ACC112 (cell line): ENCODE results near the gene CNDP1.
A peak's percentile ranks its signal among the peaks of the same experiment; 100 is the strongest.

Experiments
- H2AFZ ChIP-seq: fragments of 200-600 bp; sonication (generic); one replicate; pipeline ENCODE4 v1.6.0; 2017; ENCODE audit warnings: antibody characterized with exemption, low read length; ENCODE audit not compliant: unreplicated experiment
- H3K27ac ChIP-seq: fragments of 200-600 bp; sonication (generic); 2 replicates; pipeline ENCODE4 v1.5.1; 2014; ENCODE audit warnings: low read depth, mild to moderate bottlenecking, antibody characterized with exemption, low read length, moderate library complexity
- H3K27me3 ChIP-seq: fragments of 200-600 bp; sonication (generic); 2 replicates; pipeline ENCODE4 v1.6.1; 2014; ENCODE audit warnings: mild to moderate bottlenecking, antibody characterized with exemption, low read length, moderate library complexity, mixed read lengths; ENCODE audit not compliant: insufficient read depth
- H3K36me3 ChIP-seq: fragments of 200-600 bp; sonication (generic); 2 replicates; pipeline ENCODE4 v1.6.1; 2016; ENCODE audit warnings: mild to moderate bottlenecking, antibody characterized with exemption, low read length, moderate library complexity, mixed read lengths; ENCODE audit not compliant: insufficient read depth
- H3K4me1 ChIP-seq: fragments of 200-600 bp; sonication (generic); one replicate; pipeline ENCODE4 v1.6.1; 2016; ENCODE audit warnings: low read length, mixed read lengths; ENCODE audit not compliant: insufficient read depth, unreplicated experiment, control insufficient read depth
- H3K4me3 ChIP-seq: fragments of 200-600 bp; sonication (generic); 2 replicates; pipeline ENCODE4 v1.5.1; 2014; ENCODE audit warnings: mild to moderate bottlenecking, low read depth, low read length
- H3K79me2 ChIP-seq: fragments of 200-600 bp; sonication (generic); one replicate; pipeline ENCODE4 v1.6.0; 2016; ENCODE audit warnings: low read length; ENCODE audit not compliant: control insufficient read depth, unreplicated experiment, insufficient read depth

The CNDP1 gene

GRCh38 chr18:74546751-74547530, 12.6 kb downstream of the CNDP1 start:
- Histone ChIP-seq H3K36me3 (no peaks in the 10 kb centered on the region), H2AFZ (peak overlapping the region; percentile 68), H3K27me3 (no peaks in the 10 kb centered on the region), H3K79me2 (no peaks in the 10 kb centered on the region), H3K4me1 (peaks cover 14% of the 10 kb centered on the region), H3K27ac (peak overlapping the region; percentile 25; the same call in 1 of the 2 replicates), H3K4me3 (peak overlapping the region; percentile 35; the same call in 1 of the 2 replicates)

GRCh38 chr18:74547860-74548259, 13.6 kb downstream of the CNDP1 start:
- Histone ChIP-seq H3K4me3 (no peak overlapping the region), H3K36me3 (no peaks in the 10 kb centered on the region), H3K79me2 (no peaks in the 10 kb centered on the region), H3K27me3 (peaks cover 6% of the 10 kb centered on the region), H3K27ac (no peak overlapping the region), H3K4me1 (peaks cover 14% of the 10 kb centered on the region), H2AFZ (no peak overlapping the region)

GRCh38 chr18:74549591-74550104, 15.3 kb downstream of the CNDP1 start:
- H3K4me3 ChIP-seq = no peak overlapping the region
- H3K27ac ChIP-seq = no peak overlapping the region
- H3K79me2 ChIP-seq = no peaks in the 10 kb centered on the region
- H2AFZ ChIP-seq = no peak overlapping the region
- peaks cover 24% of the 10 kb centered on the region for H3K27me3 ChIP-seq
- no peaks in the 10 kb centered on the region for H3K36me3 ChIP-seq
- H3K4me1 ChIP-seq = peaks cover 14% of the 10 kb centered on the region

- H3K4me1 ChIP-seq = peaks cover 14% of the 10 kb centered on the region
- no peak overlapping the region for H3K27ac ChIP-seq
- H2AFZ ChIP-seq = no peak overlapping the region
- no peak overlapping the region for H3K4me3 ChIP-seq
- peaks cover 37% of the 10 kb centered on the region for H3K27me3 ChIP-seq
- no peaks in the 10 kb centered on the region for H3K79me2 ChIP-seq
- H3K36me3 ChIP-seq = no peaks in the 10 kb centered on the region
These were observed 16.6 kb downstream of the CNDP1 start for GRCh38 chr18:74550886-74551285.

GRCh38 chr18:74551452-74551851, 17.2 kb downstream of the CNDP1 start:
- Histone ChIP-seq H3K27ac (no peak overlapping the region), H3K27me3 (peaks cover 42% of the 10 kb centered on the region), H3K36me3 (no peaks in the 10 kb centered on the region), H2AFZ (no peak overlapping the region), H3K4me3 (no peak overlapping the region), H3K4me1 (peaks cover 12% of the 10 kb centered on the region), H3K79me2 (no peaks in the 10 kb centered on the region)

GRCh38 chr18:74551936-74552555, 17.7 kb downstream of the CNDP1 start:
- peaks cover 6% of the 10 kb centered on the region for H3K4me1 ChIP-seq
- no peak overlapping the region for H3K27ac ChIP-seq
- H3K79me2 ChIP-seq = no peaks in the 10 kb centered on the region
- H2AFZ ChIP-seq = no peak overlapping the region
- H3K27me3 ChIP-seq = peaks cover 48% of the 10 kb centered on the region
- no peak overlapping the region for H3K4me3 ChIP-seq
- H3K36me3 ChIP-seq = no peaks in the 10 kb centered on the region

GRCh38 chr18:74556126-74556525, 21.8 kb downstream of the CNDP1 start:
- no peak overlapping the region for H2AFZ ChIP-seq
- no peak overlapping the region for H3K4me3 ChIP-seq
- no peak overlapping the region for H3K27ac ChIP-seq
- peaks cover 68% of the 10 kb centered on the region for H3K27me3 ChIP-seq
- H3K4me1 ChIP-seq = no peaks in the 10 kb centered on the region
- H3K36me3 ChIP-seq = no peaks in the 10 kb centered on the region
- no peaks in the 10 kb centered on the region for H3K79me2 ChIP-seq

GRCh38 chr18:74558096-74558495, 23.8 kb downstream of the CNDP1 start:
- Histone ChIP-seq H3K27me3 (peaks cover 66% of the 10 kb centered on the region), H2AFZ (no peak overlapping the region), H3K36me3 (no peaks in the 10 kb centered on the region), H3K4me1 (no peaks in the 10 kb centered on the region), H3K27ac (no peak overlapping the region), H3K4me3 (no peak overlapping the region), H3K79me2 (no peaks in the 10 kb centered on the region)

GRCh38 chr18:74562131-74562730, 27.9 kb downstream of the CNDP1 start:
- Histone ChIP-seq H3K27me3 (peaks cover 43% of the 10 kb centered on the region), H3K36me3 (no peaks in the 10 kb centered on the region), H3K79me2 (no peaks in the 10 kb centered on the region), H3K27ac (no peak overlapping the region), H2AFZ (no peak overlapping the region), H3K4me3 (no peak overlapping the region), H3K4me1 (no peaks in the 10 kb centered on the region)

GRCh38 chr18:74562775-74563174, 28.5 kb downstream of the CNDP1 start:
- no peak overlapping the region for H3K4me3 ChIP-seq
- H3K36me3 ChIP-seq = no peaks in the 10 kb centered on the region
- no peak overlapping the region for H2AFZ ChIP-seq
- H3K4me1 ChIP-seq = no peaks in the 10 kb centered on the region
- H3K27me3 ChIP-seq = peaks cover 42% of the 10 kb centered on the region
- no peaks in the 10 kb centered on the region for H3K79me2 ChIP-seq
- H3K27ac ChIP-seq = no peak overlapping the region
